ENCODE measurements around the gene UBL3. TPM values are rescaled to one million over a fixed set of nuclear protein-coding genes. Genes with fewer than 3 reads are reported as not detected.

UBL3 gene
- total RNA-seq, 1 experiment from 2014 or later, result 10.7 TPM

GRCh38 chr13:29878101-29878500 lies 27.7 kb upstream of the UBL3 start:
- Histone ChIP-seq H3K4me2 (ENCODE audit: low read length) (no peak overlapping the region), H2AFZ (ENCODE audit: low read depth, low read length, poor library complexity, severe bottlenecking) (no peak overlapping the region), H3K9me2 (ENCODE audit: insufficient read depth) (no peaks in the 10 kb centered on the region), H3K9me3 (ENCODE audit: control insufficient read depth in 1 of 2, insufficient read depth in 1 of 2, low read depth in 1 of 2, low read length in 2 of 2) (no peaks in the 10 kb centered on the region), H3K79me2 (ENCODE audit: insufficient read depth, low read length) (no peaks in the 10 kb centered on the region), H3K27ac (ENCODE audit: low read depth, low read length) (no peak overlapping the region), H4K20me1 (ENCODE audit: insufficient read depth) (no peaks in the 10 kb centered on the region), H3K9ac (ENCODE audit: low read length) (no peak overlapping the region), H3K4me1 (ENCODE audit: control insufficient read depth in 1 of 2, insufficient read depth in 2 of 2, low read length in 2 of 2) (no peaks in the 10 kb centered on the region), H3K36me3 (ENCODE audit: control insufficient read depth in 1 of 2, insufficient read depth in 2 of 2, low read length in 2 of 2) (no peaks in the 10 kb centered on the region), H3K4me3 (replicated peaks in 1 of 2; ENCODE audit: low read depth in 1 of 2, low read length in 2 of 2) (no peak overlapping the region), H3K27me3 (ENCODE audit: insufficient read depth, low read length) (peaks cover 12% of the 10 kb centered on the region; the same call in 1 of the 2 replicates)
- CTCF ChIA-PET, result no interaction called here
- intact Hi-C loops (cut with micrococcal nuclease), result no loop called here
- BruUV-seq (replicated peaks), result no TSS peak
- POLR2A ChIA-PET, result no interaction called here
- ATAC-seq (no peak), DNase-seq (ENCODE audit: low read depth, low spot score) (no peak)
- TF ChIP-seq EZH2phosphoT487 (IDR thresholded peaks at IDR 0.05; ENCODE audit: borderline replicate concordance) (no peak), SRF (IDR thresholded peaks at IDR 0.05; ENCODE audit: low read depth) (no peak), CBX3 (IDR thresholded peaks at IDR 0.05; ENCODE audit: low read depth) (no peak)
- RAD21 ChIA-PET (ENCODE audit: low non-redundant PET in 1 of 2, low total read pairs in 2 of 2, uncharacterized antibody in 2 of 2, unreplicated experiment in 2 of 2), result no interaction called here

GRCh38 chr13:29877456-29878078 lies 27.1 kb upstream of the UBL3 start:
- TF ChIP-seq SP1 (IDR thresholded peaks at IDR 0.05; ENCODE audit: low read depth) (no peak), POLR2A (IDR thresholded peaks at IDR 0.05; ENCODE audit: borderline replicate concordance, extremely low read depth, insufficient read depth, insufficient read length) (no peak), POLR2AphosphoS5 (IDR thresholded peaks at IDR 0.05; ENCODE audit: low read depth, low read length) (no peak), EGR1 (IDR thresholded peaks at IDR 0.05; ENCODE audit: low read depth) (no peak)
- Histone ChIP-seq H3K36me3 (ENCODE audit: control insufficient read depth in 1 of 2, insufficient read depth in 2 of 2, low read length in 2 of 2) (no peaks in the 10 kb centered on the region), H3K9ac (ENCODE audit: low read length) (no peak overlapping the region), H3K4me3 (replicated peaks in 1 of 2; ENCODE audit: low read depth in 1 of 2, low read length in 2 of 2) (no peak overlapping the region), H3K9me2 (ENCODE audit: insufficient read depth) (no peaks in the 10 kb centered on the region), H3K79me2 (ENCODE audit: insufficient read depth, low read length) (no peaks in the 10 kb centered on the region), H3K9me3 (ENCODE audit: control insufficient read depth in 1 of 2, insufficient read depth in 1 of 2, low read depth in 1 of 2, low read length in 2 of 2) (no peaks in the 10 kb centered on the region), H3K27me3 (ENCODE audit: insufficient read depth, low read length) (peaks cover 12% of the 10 kb centered on the region; the same call in 1 of the 2 replicates), H3K4me2 (ENCODE audit: low read length) (no peak overlapping the region), H3K4me1 (ENCODE audit: control insufficient read depth in 1 of 2, insufficient read depth in 2 of 2, low read length in 2 of 2) (no peaks in the 10 kb centered on the region), H2AFZ (ENCODE audit: low read depth, low read length, poor library complexity, severe bottlenecking) (no peak overlapping the region), H3K27ac (ENCODE audit: low read depth, low read length) (no peak overlapping the region), H4K20me1 (ENCODE audit: insufficient read depth) (no peaks in the 10 kb centered on the region)
- intact Hi-C loops (cut with micrococcal nuclease), result no loop called here
- ChIA-PET RAD21 (ENCODE audit: low non-redundant PET in 1 of 2, low total read pairs in 2 of 2, uncharacterized antibody in 2 of 2, unreplicated experiment in 2 of 2) (no interaction called here), CTCF (no interaction called here), POLR2A (no interaction called here)
- BruUV-seq (replicated peaks), result no TSS peak
- DNase-seq (ENCODE audit: low read depth, low spot score), result no peak
- ATAC-seq, result no peak
